Measurements from ENCODE around the gene PSME1. TPM values are rescaled to one million over a fixed set of nuclear protein-coding genes. Genes with fewer than 3 reads are reported as not detected.
"Not testable (repeated sequence)": the region's sequence is repeated elsewhere in the genome, so short reads cannot be mapped to it uniquely, and the experiment has no call there.

Gene PSME1
- total RNA-seq, 2 donors from 2014 or later: 78.4 to 93.7 TPM

GRCh38 chr14:24103451-24103850 lies 32.5 kb upstream of the PSME1 start:
- ATAC-seq: no peak
- 90% methylated on average over 13 of the region's 13 CpGs; no CpG with 5 or more reads in 1 of the 2 donors for WGBS, 2 donors
- no peaks in the 10 kb centered on the region for H3K9me3 ChIP-seq
- H3K36me3 ChIP-seq (replicated peaks in 1 of 2; ENCODE audit: insufficient read depth in 1 of 2, low read depth in 2 of 2): peaks cover 0 to 5% of the 10 kb centered on the region in 2 donors
- no peak overlapping the region for H3K4me3 ChIP-seq
- H3K27me3 ChIP-seq: no peaks in the 10 kb centered on the region
- TF ChIP-seq CTCF (IDR thresholded peaks at IDR 0.05) (no peak), POLR2A (IDR thresholded peaks at IDR 0.05) (no peak)
- peaks cover 25% of the 10 kb centered on the region for H3K4me1 ChIP-seq
- no peak overlapping the region for H3K27ac ChIP-seq
- no peak for DNase-seq
- intact Hi-C loops (cut with DNase I): no loop called here

GRCh38 chr14:24105609-24106239 lies 30.3 kb upstream of the PSME1 start:
- H3K4me1 ChIP-seq: peaks cover 30% of the 10 kb centered on the region
- DNase-seq; H3K27me3 ChIP-seq; H3K4me3 ChIP-seq; H3K9me3 ChIP-seq; H3K36me3 ChIP-seq (replicated peaks in 1 of 2; ENCODE audit: insufficient read depth in 1 of 2, low read depth in 2 of 2); ATAC-seq: not testable (repeated sequence)
- H3K27ac ChIP-seq: peak overlapping the region in 1 of 4 donors; percentile 26
- 80 to 91% methylated on average over 8 of the region's 8 CpGs for WGBS, 2 donors
- intact Hi-C loops (cut with DNase I): loop anchor here (5.0 kb wide), 1 partner anchor 48 kb away; no protein-coding TSS in a partner anchor

GRCh38 chr14:24106672-24107271 lies 29.2 kb upstream of the PSME1 start:
- ATAC-seq: no peak
- peaks cover 0 to 5% of the 10 kb centered on the region in 2 donors for H3K36me3 ChIP-seq (replicated peaks in 1 of 2; ENCODE audit: insufficient read depth in 1 of 2, low read depth in 2 of 2)
- no peak for DNase-seq
- peaks cover 31% of the 10 kb centered on the region for H3K4me1 ChIP-seq
- TF ChIP-seq POLR2A (IDR thresholded peaks at IDR 0.05): no peak
- no peak for TF ChIP-seq CTCF (IDR thresholded peaks at IDR 0.05)
- WGBS, 2 donors: 72 to 80% methylated on average over 4 of the region's 4 CpGs
- no peak overlapping the region for H3K27ac ChIP-seq
- no peak overlapping the region for H3K4me3 ChIP-seq
- H3K27me3 ChIP-seq: no peaks in the 10 kb centered on the region
- intact Hi-C loops (cut with DNase I): loop anchor here (5.0 kb wide), 1 partner anchor 49 kb away; no protein-coding TSS in a partner anchor
- no peaks in the 10 kb centered on the region for H3K9me3 ChIP-seq

GRCh38 chr14:24108336-24108874 lies 27.6 kb upstream of the PSME1 start:
- no peaks in the 10 kb centered on the region for H3K9me3 ChIP-seq

More at GRCh38 chr14:24108336-24108874, 27.6 kb upstream of the PSME1 start:
- Histone ChIP-seq H3K27me3 (no peaks in the 10 kb centered on the region), H3K4me3 (no peak overlapping the region), H3K4me1 (peaks cover 30% of the 10 kb centered on the region), H3K27ac (peak overlapping the region; percentile 20 to 69 (median 62)), H3K36me3 (replicated peaks in 1 of 2; ENCODE audit: insufficient read depth in 1 of 2, low read depth in 2 of 2) (peaks cover 0 to 4% of the 10 kb centered on the region in 2 donors)
- 24 to 30% methylated on average over 5 of the region's 5 CpGs for WGBS, 2 donors
- ATAC-seq (no peak), DNase-seq (no peak)
- TF ChIP-seq CTCF (IDR thresholded peaks at IDR 0.05) (no peak), POLR2A (IDR thresholded peaks at IDR 0.05) (peak in 1 of 3 donors; percentile 21)
- intact Hi-C loops (cut with DNase I): loop anchor here (5.0 kb wide), 1 partner anchor 51 kb away; no protein-coding TSS in a partner anchor
